Stimulated activated CD4-positive, alpha-beta T cell treated with anti-CD3 and anti-CD28 coated beads, Interleukin-1b, Interleukin-23, amount 100 ng/mL, for 4 hours (primary cell): ENCODE results near the gene CTXND2.
"Not testable (repeated sequence)": the region's sequence is repeated elsewhere in the genome, so short reads cannot be mapped to it uniquely, and the experiment has no call there.

Experiments
- DNase-seq, 2 donors: peaks; one replicate each; pipeline ENCODE4 v3.0.0-alpha.2; 2020; ENCODE audit warnings: low read depth in 2 of 2

Gene CTXND2

DNA sequence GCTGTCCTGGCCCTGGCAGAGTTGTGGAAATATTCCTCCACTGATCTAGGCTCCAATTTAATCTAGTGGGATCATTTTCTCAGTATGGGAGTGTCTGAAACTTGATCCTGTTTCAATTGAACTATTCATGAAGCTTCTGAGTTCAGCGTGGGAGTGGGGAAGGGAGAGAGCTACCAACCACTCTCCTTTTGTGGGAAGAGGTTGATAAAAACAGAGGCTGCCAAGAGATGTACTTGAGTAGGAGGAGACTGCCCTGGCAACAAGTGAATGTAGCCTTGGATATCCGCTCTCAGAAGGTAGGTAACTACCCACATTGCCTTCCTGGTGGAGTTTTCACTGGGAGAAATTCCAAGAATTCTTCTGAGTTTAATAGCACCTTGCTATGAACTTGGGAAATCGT lies at the start of gene CTXND2:
Gene CTXND2 (plus strand): TSS at position 119 of the 400 bp plus-strand sequence. CDS start 25,179 bp downstream, outside the sequence.
- DNase-seq: no peak

DNA sequence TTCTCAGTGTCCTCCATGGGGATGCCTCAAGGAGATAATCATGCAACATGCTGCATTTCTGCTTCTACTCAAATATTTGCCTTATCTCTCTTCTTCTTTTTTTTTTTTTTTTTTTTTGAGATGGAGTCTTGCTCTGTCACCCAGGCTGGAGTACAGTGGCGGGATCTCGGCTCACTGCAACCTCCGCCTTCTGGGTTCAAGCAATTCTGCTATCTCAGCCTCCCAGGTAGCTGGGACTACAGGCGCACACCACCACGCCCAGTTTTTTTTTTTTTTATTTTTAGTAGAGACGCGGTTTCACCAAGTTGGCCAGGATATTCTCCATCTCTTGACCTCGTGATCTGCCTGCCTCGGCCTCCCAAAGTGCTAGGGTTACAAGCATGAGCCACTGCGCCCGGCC lies 46.1 kb upstream of the CTXND2 start:
- DNase-seq: not testable (repeated sequence)

DNA sequence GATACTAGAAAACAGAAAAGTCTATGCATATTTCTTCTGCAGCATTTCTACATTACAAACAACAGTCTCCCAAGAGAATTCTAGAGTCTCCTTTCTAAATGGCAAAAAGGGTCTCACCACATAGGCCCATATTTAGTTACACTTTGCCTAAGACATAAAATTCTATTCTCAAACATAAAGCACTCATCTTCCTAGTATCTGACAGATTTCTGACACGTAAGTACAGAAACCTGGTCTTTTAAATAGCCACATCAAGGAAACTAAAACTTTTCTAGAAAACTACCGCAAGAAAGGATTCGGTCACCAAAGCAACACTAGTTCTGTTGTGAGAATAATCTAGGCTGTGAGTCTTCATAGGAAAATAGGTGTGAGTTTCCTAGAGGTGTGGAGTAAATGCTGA lies 45.3 kb upstream of the CTXND2 start:
- DNase-seq: no peak

DNA sequence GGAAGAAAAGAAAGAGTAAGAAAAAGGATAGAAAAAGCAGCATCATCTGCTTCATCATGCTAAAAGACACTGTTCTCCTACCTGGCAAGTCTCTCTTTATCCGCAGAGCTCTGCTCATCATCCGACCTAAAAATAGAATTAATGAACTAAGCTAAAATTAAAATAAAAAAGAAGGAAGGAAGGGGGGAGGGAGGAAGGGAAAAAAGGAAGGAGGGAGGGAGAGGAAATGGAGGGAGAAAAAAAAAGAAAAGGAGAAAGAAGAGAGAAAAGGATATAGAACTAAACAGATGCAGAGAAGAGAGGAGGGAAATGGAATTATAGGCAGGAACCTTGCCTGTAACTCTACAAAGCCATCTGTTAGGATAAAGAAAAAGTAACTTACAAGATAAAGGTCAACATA lies 44.6 kb upstream of the CTXND2 start:
- DNase-seq: no peak

DNA sequence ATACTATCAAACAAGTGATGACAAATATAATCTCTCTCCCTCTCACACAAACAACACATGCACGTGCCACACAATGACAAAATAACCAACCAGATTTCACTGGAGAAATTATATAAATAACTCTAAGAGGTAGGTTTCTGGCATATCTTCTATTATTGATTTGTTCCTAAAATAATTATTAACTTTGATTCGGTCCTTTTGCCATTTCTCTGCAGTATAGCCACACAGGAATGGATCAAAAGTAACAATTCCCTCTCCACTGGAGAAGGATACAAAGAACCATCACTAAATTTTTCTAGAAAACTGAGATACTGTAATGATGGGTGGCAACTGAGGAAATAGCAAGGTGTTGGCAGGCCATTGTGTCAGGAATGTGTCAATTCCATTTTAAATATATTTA lies 44.0 kb upstream of the CTXND2 start:
- DNase-seq: no peak

DNA sequence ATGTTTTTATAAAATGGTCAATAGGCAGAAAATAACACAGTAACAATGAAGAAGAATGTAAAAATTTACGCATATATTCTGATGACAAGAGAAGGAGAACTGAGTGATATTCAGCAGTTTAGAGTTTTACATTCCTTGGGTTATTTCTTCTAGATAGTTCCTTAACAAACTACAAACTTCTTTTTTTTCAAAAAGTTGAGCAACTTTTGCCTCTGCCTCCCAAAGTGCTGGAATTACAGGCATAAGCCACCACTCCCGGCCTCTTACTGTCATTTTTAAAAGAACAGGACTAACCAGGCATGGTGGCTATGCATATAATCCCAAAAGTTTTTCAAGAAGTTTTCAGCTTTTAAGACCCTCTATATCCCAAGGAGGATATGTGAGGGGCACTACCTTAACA lies 43.5 kb upstream of the CTXND2 start:
- no peak for DNase-seq

DNA sequence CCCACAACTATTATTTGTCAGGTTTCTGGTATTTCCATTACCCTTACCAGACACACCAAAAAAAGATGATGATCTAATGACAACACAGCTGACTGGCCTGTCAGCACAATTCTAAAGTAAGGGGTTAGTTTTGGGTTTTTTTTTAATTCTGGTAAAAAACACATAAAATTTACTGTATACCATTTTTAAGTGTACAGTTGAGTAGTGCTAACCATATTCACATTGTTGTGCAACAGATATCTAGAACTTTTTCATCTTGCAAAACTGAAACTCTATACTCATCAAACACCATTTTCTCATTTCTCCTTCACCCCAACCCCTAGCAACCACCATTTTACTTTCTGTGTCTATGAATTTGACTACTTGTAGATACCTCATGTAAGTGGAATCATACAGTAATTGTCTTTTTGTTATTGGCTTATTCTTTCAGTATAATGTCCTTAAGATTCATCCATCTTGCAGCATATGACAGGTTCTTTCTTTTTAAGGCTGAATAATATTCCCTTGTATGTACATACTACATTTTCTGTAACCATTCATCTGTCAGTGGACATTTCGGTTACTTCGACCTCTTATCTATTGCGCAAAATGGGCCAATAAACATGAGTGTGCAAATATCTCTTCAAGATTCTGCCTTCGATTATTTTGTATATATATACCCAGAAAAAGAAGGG lies 40.3 kb upstream of the CTXND2 start:
- no peak for DNase-seq

DNA sequence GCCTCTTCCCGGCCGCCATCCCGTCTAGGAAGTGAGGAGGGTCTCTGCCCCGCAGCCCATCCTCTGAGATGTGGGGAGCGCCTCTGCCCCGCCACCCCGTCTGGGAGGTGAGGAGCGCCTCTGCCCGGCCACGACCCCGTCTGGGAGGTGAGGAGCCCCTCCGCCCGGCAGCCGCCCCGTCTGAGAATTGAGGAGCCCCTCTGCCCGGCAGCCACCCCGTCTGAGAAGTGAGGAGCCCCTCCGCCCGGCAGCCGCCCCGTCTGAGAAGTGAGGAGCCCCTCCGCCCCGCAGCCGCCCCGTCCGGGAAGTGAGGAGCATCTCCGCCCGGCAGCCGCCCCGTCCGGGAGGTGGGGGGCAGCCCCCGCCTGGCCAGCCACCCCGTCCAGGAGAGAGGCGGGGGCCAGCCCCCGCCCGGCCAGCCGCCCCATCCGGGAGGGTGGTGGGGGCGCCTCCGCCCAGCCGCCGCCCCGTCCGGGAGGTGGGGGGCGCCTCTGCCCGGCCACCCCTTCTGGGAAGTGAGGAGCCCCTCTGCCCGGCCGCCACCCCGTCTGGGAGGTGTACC lies 36.1 kb upstream of the CTXND2 start:
- not testable (repeated sequence) for DNase-seq

DNA sequence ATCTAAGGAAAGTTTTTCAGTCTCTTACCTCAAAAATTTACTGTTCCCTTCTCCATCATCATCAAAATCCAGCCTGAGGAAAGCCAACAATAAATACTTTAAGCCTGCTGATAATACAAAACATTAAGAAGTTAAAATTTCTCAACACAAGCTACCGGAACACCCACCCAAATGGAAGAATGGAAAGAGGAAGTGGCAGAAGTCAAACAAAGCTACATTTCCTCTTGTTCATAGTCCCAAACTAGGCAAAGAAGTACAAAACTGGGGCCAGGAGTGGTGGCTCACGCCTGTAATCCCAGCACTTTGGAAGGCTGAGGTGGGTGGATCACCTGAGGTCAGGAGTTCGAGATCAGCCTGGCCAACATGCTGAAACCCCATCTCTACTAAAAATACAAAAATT lies 34.2 kb upstream of the CTXND2 start:
- DNase-seq: not testable (repeated sequence)

DNA sequence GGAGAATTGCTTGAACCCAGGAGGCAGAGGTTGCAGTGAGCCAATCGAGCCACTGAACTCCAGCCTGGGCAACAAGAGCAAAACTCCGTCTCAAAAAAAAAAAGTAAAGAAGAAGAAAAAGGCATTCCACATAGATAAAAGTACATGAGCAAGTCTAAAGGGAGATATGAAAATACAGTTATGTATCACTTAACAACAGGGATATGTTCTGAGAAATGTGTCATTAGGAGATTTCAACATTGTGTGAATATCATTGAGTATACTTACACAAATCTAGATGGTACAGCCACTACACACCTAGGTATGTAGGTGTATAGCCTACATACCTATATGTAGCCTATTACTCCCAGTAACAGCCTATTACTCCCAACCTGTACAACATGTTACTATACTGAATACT lies 23.2 kb upstream of the CTXND2 start:
- no peak for DNase-seq

DNA sequence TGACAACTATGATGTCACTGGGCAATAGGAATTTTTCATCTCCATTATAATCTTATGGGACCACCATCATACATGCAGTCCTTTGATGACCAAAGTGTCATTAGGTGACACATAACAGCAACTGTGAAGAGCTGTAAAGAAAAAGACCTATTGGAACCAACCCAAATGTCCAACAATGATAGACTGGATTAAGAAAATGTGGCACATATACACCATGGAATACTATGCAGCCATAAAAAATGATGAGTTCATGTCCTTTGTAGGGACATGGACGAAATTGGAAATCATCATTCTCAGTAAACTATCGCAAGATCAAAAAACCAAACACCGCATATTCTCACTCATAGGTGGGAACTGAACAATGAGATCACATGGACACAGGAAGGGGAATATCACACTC lies 22.7 kb upstream of the CTXND2 start:
- not testable (repeated sequence) for DNase-seq

DNA sequence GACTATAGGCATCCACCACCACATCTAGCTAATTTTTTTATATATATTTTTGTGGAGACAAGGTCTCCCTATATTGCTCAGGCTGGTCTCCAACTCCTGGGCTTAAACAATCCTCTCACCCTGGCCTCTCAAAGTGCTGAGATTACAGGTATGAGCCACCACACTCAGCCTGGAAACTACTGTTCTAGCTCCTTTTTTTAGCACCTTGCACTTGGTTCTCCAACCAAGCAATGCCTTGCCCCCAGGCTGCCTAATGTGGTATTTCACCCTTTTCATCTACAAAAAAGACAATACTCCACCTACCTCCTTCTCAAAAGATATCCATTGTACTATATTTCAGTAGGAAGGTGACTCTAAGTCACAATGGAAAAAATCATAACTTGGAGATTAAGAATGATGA lies 17.3 kb upstream of the CTXND2 start:
- no peak for DNase-seq

DNA sequence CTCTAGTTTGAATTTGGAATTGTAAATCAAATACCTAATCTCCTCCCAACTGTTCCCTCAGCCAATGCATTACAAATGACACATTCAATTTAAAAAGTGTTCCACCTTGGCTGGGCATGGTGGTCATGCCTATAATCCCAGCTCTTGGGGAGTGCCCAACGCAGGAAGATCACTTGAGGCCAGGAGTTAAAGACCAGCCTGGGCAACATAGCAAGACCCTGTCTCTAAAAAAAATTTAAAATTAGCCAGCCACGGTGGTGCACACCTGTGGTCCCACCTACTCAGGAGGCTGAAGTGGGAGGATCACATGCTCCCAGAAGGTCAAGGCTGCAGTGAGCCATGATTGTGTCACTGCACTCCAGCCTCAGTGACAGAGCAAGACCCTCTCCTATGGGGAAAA lies 14.4 kb upstream of the CTXND2 start:
- DNase-seq: no peak

DNA sequence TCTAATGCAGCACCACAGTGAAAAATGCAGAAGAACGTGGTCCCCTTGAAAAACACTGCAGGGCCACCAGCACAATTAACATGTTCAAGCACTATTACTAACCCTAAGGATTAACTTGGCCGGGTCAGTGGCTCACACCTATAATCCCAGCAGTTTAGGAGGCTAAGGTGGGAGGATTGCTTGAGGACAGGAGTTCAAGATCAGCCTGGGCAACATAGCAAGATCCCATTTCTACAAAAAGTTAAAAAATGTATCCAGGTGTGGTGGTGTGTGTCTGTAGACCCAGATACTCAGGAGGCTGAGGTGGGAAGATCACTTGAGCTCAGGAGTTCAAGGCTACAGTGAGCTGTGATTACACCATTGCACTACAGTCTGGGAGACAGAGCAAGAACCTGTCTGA lies 13.4 kb upstream of the CTXND2 start:
- no peak for DNase-seq

DNA sequence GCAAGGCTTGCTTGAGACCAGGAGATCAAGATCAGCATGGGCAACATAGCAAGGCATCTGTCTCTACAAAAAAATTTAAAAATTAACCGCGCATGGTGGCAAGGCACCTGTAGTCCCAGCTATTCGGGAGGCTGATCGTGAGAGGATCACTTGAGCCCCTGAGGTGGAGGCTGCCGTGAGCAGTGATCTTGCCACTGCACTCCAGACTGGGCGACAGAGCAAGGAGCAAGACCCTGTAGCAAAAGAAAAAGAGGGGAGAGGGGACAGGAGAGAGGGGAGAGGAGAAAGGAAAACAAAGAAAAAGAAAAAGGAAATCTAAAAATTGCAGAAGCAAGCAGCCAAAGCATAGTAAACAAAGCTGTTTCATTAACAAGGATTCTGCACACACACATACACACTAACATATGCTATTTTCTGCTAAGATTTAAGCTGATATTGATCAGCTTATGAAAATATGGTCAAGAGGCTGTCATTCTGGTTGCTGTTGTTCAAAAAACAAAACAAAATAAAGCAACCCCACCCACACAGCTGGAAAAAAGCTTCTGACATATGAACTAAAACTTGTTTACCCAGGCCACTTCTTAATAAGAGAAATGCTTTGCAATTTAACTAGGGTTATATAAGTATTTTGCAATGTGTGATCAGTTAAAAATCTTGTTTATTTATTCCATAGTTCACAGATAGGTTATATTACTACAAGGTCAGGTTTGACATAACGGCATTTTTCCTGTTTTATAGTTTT lies 12.3 kb upstream of the CTXND2 start:
- no peak for DNase-seq

DNA sequence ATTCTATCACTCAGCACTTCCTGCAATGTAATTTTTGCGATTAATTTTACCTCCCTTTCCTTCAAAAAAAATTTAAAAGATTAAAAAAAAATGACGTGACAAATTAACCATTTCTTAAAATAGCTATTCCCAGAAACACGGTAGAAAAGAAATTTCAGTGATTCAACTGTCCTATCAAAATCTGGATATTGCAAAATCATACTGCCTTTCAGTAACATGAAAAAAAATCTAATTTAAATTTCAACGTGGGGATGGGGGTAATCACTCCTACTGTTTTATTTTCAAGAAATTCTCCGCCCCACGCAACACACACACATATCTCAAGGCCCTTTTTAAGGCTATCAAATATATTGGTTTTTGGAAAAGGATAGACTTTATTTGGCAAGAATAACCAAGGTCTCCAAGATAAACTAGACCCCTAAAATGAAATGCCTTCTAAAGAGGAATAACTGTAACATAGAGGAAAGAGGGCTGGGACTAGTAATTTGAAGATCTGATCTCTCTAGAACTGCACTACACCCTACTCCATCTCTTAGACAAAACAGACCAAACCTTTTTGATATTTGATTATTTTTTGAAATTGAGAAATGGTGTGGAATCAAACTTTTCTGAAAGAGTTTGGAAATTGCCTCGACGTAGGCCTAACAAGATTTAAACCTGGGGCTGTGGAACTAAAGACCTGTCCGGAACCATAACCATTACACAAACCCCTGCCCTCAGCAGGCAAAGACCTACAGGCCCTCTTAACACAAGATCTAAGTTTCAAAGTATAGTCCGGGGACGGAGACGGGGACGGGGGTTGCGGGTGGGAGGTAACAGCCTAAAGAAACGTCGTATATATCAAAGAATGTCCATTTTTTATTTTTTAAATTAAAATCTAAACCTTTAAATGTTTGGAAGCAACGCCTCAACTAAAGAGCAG lies 11.5 kb upstream of the CTXND2 start:
- DNase-seq: no peak

DNA sequence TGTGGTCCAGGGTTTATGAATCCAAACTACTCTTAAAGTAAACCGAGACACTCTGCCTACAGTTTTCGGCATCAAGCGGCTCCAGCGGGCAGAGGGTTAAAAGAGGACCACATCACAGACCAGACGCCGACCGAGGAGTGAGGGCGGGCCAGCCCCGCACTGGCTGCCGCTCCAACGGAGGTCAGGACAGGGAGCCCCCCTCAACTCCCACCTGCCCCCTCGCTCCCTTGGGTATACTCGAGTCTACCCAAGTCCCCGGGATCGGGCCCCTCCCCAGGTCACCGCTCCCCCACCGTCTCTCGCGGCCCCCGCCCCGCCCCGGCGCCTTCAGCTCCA lies 10.8 kb upstream of the CTXND2 start:
- no peak for DNase-seq

DNA sequence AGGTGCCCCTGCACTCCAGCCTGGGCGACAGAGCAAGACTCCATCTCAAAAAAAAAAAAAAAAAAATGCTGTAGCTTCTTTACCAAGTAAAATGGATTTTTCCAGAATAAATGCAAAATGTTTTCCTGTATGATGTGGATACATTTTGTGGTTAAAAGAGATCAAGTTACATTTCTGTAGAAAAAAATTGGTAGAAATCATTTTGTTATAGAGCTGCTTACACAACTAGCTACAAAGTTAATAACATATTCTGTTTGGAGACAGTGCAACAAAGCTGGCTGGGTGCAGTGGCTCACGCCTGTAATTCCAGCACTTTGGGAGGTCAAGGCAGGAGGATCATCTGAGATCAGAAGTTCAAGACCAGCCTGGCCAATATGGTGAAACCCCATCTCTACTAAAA lies 8.0 kb upstream of the CTXND2 start:
- DNase-seq: not testable (repeated sequence)

DNA sequence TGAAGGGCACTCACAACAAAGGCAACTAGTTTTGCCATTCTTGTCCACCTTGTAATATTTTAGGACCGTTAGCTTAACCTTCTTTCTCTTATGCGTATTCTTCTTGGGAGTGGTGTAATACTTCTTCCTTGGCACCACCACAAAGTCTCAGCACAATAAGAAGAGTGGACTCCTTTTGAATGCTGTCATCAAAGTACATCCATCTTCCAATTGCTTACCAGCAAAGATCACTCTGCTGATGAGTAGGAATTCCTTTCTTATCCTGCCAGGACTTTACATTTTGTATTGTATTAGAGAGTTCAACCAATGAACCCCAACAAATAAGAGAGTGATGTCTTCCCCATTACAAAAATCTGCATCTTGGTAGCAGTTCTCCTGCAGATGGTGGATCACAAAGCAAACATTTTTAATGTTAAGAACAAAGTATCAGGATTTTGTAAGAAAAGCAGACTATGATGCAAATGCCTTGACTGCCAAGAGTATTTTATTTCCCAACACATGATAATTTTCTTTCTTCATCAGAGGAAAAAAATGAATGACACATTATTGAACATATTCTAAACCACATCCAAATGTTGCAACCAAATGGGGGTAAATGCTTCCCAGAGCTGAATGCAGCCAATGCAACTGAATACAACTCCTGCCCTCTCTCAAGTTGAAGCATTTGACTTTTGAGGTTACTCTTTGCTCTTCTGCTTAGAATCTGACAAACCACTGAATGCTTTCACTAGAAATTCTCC lies 5.4 kb upstream of the CTXND2 start:
- no peak for DNase-seq

DNA sequence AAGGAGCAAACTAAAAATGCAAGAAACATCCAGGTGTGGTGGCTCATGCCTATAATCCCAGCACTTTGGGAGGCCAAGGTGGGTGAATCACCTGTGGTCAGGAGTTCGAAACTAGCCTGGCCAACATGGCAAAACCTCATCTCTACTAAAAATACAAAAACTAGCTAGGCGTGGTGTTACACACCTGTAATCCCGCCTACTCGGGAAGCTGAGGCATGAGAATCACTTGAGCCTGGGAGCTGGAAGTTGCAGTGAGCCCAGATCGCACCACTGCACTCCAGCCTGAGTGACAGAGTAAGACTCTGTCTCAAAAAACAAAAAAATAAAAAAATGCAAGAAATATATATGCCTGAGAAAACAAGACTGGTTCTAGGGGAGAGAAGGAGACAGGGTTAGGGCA lies 3.8 kb upstream of the CTXND2 start:
- DNase-seq: not testable (repeated sequence)

DNA sequence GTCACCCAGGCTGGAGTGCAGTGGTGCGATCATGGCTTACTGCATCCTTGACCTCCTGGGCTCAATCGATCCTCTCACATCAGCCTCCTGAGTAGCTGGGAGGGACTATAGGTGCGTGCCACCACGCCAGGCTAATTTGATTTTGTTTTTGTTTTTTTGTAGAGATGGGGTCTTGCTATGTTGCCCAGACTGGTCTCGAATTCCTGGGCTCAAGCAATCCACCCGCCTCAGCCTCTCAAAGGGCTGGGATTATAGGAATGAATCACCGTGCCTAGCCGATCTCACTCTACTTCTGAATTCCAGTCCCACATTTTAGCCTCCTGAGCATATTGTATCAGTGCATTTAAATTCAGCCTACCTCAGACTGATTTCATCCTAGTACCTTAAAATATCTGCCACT lies 1.8 kb downstream of the CTXND2 start:
- DNase-seq: no peak

DNA sequence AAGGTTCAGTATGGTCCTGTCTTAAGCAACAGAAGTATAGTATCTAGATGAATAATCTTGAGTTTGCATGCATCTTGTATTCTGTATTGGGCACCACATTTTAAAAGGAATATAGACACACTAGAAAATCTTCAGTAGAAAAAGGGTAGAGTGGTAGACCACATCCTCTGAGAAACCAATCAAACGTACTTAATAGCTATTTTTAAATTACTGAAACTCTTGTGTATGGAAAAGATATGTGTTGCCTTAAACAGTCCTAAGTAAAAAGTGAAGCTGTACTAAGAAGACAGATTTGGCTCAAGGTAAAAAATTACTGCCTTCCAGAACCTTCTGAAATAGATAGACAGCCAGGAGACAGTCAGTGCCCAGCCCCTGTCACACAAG lies 3.1 kb downstream of the CTXND2 start:
- no peak for DNase-seq
